K562 (cell line): ENCODE data around the gene HAPSTR1.

Experiments
- BCL6 ChIP-seq: fragments of 250-450 bp; sonication (Bioruptor Pico); IDR thresholded peaks from 2 replicates; pipeline ENCODE4 v1.4.0; 2020
- CTCF ChIP-seq, 3 experiments: IDR thresholded peaks in 2 of 3; conservative IDR thresholded peaks in 1 of 3; 2 replicates each; pipeline ENCODE4 v1.5.1; 2011 to 2012; ENCODE audit warnings: low read length in 3 of 3, mild to moderate bottlenecking in 3 of 3, control low read depth in 2 of 3, improper control_type of control experiment in 1 of 3, inconsistent platforms in 1 of 3, low read depth in 1 of 3, mixed read lengths in 1 of 3, moderate library complexity in 1 of 3; ENCODE audit not compliant: insufficient read depth in 2 of 3
- JUND ChIP-seq, 2 experiments: IDR thresholded peaks; 2 replicates in 1 of 2; 3 replicates in 1 of 2; pipeline ENCODE4 v1.6.1; 2011; ENCODE audit warnings: borderline replicate concordance in 2 of 2, low read depth in 2 of 2, low read length in 2 of 2, improper control_type of control experiment in 1 of 2, missing biosample characterization in 1 of 2, missing genetic modification characterization in 1 of 2, missing genetic modification reagents in 1 of 2
- POLR2AphosphoS5 ChIP-seq: IDR thresholded peaks from 2 replicates; pipeline ENCODE4 v1.6.1; 2011; ENCODE audit warnings: mild to moderate bottlenecking, low read depth, low read length, moderate library complexity; ENCODE audit not compliant: control insufficient read depth, insufficient read depth
- ZNF586 ChIP-seq: fragments of 450-650 bp; formaldehyde crosslinking; conservative IDR thresholded peaks from 2 replicates; pipeline ENCODE4 v1.4.0; 2020; ENCODE audit warnings: mild to moderate bottlenecking, moderate library complexity

DNA sequence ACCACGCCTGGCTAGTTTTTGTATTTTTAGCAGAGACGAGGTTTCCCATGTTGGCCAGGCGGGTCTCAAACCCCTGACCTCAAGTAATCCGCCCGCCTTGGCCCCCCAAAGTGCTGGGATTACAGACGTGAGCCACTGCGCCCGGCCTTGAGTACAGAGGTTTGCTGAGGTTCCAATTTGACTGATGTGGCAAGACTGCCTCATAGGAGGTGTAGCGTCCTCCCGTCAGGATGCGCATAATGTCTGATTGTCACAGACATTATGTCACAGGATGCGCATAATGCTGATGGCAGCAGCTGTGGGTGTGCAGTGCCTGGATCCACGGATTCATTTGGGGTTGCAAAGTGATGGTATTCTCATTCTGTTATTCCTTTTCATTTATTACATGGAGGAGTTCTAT is 45.2 kb downstream of the HAPSTR1 start:
- no peak for TF ChIP-seq BCL6
- no peak for TF ChIP-seq CTCF (IDR thresholded peaks at IDR 0.05 in 2 of 3, conservative IDR thresholded peaks at IDR 0.05 in 1 of 3; ENCODE audit: insufficient read depth in 2 of 3, low read depth in 1 of 3, low read length in 3 of 3)
- TF ChIP-seq ZNF586 = no peak
- no peak for TF ChIP-seq POLR2AphosphoS5
- TF ChIP-seq JUND (IDR thresholded peaks at IDR 0.05; ENCODE audit: borderline replicate concordance, low read depth, low read length) = no peak
- TF ChIP-seq JUND (tag; IDR thresholded peaks at IDR 0.05; ENCODE audit: borderline replicate concordance, low read depth, low read length) = no peak
